Endodermal cell (in vitro differentiated cells): ENCODE measurements around the gene C1QTNF1. TPM values are rescaled to one million over a fixed set of nuclear protein-coding genes. Genes with fewer than 3 reads are reported as not detected.

ENCODE experiments used
- DNase-seq: peaks from one replicate; pipeline ENCODE4 v3.0.0-alpha.2; 2017
- H3K27ac ChIP-seq: 2 replicates; pipeline ENCODE4 v1.5.1; 2013; ENCODE audit warnings: mild to moderate bottlenecking, low read depth, low read length, moderate library complexity
- H3K27me3 ChIP-seq: 2 replicates; pipeline ENCODE4 v1.6.1; 2013; ENCODE audit warnings: mild to moderate bottlenecking, low read length, moderate library complexity; ENCODE audit not compliant: insufficient read depth, control insufficient read depth, poor library complexity, severe bottlenecking
- H3K36me3 ChIP-seq: 2 replicates; pipeline ENCODE4 v1.7.0; 2013; ENCODE audit warnings: mild to moderate bottlenecking, low read length, moderate library complexity; ENCODE audit not compliant: control insufficient read depth, insufficient read depth
- H3K4me1 ChIP-seq: one replicate; pipeline ENCODE4 v1.7.0; 2013; ENCODE audit warnings: low read length; ENCODE audit not compliant: control insufficient read depth, insufficient read depth
- H3K4me3 ChIP-seq: 2 replicates; pipeline ENCODE4 v1.5.1; 2013; ENCODE audit warnings: mild to moderate bottlenecking, low read length, moderate library complexity
- H3K9ac ChIP-seq: 2 replicates; pipeline ENCODE4 v1.6.1; 2013; ENCODE audit warnings: mild to moderate bottlenecking, low read length, moderate library complexity; ENCODE audit not compliant: poor library complexity, severe bottlenecking; ENCODE audit errors: extremely low read depth
- H3K9me3 ChIP-seq: 2 replicates; pipeline ENCODE4 v1.6.1; 2013; ENCODE audit warnings: mild to moderate bottlenecking, low read length, moderate library complexity; ENCODE audit not compliant: control insufficient read depth
- H3K27ac Mint-ChIP-seq: 2 replicates; pipeline ENCODE4 v1.8.0; 2020; ENCODE audit warnings: mixed read lengths
- H3K27me3 Mint-ChIP-seq: 2 replicates; pipeline ENCODE4 v1.8.0; 2021; ENCODE audit warnings: mild to moderate bottlenecking, mixed read lengths; ENCODE audit not compliant: insufficient read depth
- H3K36me3 Mint-ChIP-seq: 2 replicates; pipeline ENCODE4 v1.8.0; 2020; ENCODE audit warnings: low read depth, mixed read lengths
- H3K4me1 Mint-ChIP-seq: 2 replicates; pipeline ENCODE4 v1.8.0; 2020; ENCODE audit warnings: mixed read lengths
- H3K4me3 Mint-ChIP-seq: 2 replicates; pipeline ENCODE4 v1.8.0; 2020; ENCODE audit warnings: mild to moderate bottlenecking, moderate library complexity, mixed read lengths
- H3K9me3 Mint-ChIP-seq: 2 replicates; pipeline ENCODE4 v1.8.0; 2020; ENCODE audit warnings: mild to moderate bottlenecking, mixed read lengths
- WGBS, 2 experiments: methylation state at CpG; one replicate each; pipeline versions ENCODE4 v1.1.5 to v1.1.7; 2013; ENCODE audit warnings: missing lambda C conversion rate in 2 of 2, mixed read lengths in 1 of 2; ENCODE audit not compliant: insufficient coverage in 1 of 2, insufficient read length in 1 of 2; 5-methylcytosine and 5-hydroxymethylcytosine counted together
- total RNA-seq, 2 donors: library from RNA; stranded (reverse); fragmentation: NEBNext Ultra II Directional in 1 of 2; extraction: Animal tissue kit (Norgen Biotek cat#: 25700) in 1 of 2; gene quantifications; 2 replicates in 1 of 2; 3 replicates in 1 of 2; pipeline ENCODE4 v1.2.1, GENCODE V29; 2021
- TF ChIP-seq, protein P1 (sequence below): fragments of 200-600 bp; sonication (generic); conservative IDR thresholded peaks from 2 replicates; pipeline ENCODE4 v1.5.0; 2021; ENCODE audit warnings: antibody characterized with exemption, mild to moderate bottlenecking

Gene C1QTNF1
- total RNA-seq, 2 donors from 2014 or later, result 16.0 to 16.5 TPM

DNA sequence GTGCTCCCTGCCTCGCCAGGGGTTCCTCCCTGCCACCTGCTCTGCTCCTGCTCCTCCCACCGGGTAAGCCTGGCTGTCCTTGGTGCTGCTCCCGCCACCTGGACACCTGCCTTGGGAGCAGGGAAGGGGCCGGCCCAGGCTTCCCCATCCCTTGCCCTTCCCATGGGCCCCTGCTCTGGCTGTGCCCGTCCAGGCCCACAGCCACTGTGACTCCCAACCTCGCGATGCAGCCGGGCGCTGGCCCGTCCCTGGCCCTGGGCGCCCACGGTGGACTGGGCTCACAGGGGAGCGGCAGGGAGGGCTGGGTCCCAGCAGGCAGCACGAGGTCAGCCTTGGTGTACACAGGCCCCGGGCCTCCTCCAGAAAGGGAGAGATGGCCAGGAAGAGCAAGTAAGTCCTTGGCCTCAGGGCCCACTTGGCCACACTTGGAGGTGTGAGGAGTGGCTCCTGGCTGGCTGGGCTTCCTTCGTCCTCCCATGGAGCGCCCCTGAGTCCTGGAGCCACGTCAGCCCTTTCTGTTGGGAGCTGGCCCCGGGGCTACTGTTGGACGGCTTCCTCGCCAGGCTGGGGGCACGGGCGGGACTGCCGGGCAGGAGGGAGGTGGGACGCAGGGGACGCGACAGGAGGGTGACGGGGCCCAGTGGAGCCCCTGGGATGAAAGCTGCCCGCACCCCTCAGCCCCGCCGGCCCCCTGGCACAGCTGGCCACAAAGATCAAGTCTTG, 65.9 kb downstream of the C1QTNF1 start:
- TF ChIP-seq, protein P1, sequence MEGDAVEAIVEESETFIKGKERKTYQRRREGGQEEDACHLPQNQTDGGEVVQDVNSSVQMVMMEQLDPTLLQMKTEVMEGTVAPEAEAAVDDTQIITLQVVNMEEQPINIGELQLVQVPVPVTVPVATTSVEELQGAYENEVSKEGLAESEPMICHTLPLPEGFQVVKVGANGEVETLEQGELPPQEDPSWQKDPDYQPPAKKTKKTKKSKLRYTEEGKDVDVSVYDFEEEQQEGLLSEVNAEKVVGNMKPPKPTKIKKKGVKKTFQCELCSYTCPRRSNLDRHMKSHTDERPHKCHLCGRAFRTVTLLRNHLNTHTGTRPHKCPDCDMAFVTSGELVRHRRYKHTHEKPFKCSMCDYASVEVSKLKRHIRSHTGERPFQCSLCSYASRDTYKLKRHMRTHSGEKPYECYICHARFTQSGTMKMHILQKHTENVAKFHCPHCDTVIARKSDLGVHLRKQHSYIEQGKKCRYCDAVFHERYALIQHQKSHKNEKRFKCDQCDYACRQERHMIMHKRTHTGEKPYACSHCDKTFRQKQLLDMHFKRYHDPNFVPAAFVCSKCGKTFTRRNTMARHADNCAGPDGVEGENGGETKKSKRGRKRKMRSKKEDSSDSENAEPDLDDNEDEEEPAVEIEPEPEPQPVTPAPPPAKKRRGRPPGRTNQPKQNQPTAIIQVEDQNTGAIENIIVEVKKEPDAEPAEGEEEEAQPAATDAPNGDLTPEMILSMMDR, result no peak
- Mint-ChIP-seq H3K4me1 (peaks cover 3% of the 10 kb centered on the region), H3K36me3 (no peaks in the 10 kb centered on the region), H3K9me3 (no peaks in the 10 kb centered on the region), H3K4me3 (no peak overlapping the region), H3K27me3 (no peaks in the 10 kb centered on the region), H3K27ac (no peak overlapping the region)
- no peak for DNase-seq
- Histone ChIP-seq H3K9me3 (no peaks in the 10 kb centered on the region), H3K36me3 (no peaks in the 10 kb centered on the region), H3K27ac (no peak overlapping the region), H3K9ac (no peak overlapping the region), H3K4me3 (no peak overlapping the region), H3K27me3 (no peaks in the 10 kb centered on the region), H3K4me1 (no peaks in the 10 kb centered on the region)
- WGBS, 2 experiments, result 89 to 90% methylated on average over 17 to 31 of the region's 31 CpGs

DNA sequence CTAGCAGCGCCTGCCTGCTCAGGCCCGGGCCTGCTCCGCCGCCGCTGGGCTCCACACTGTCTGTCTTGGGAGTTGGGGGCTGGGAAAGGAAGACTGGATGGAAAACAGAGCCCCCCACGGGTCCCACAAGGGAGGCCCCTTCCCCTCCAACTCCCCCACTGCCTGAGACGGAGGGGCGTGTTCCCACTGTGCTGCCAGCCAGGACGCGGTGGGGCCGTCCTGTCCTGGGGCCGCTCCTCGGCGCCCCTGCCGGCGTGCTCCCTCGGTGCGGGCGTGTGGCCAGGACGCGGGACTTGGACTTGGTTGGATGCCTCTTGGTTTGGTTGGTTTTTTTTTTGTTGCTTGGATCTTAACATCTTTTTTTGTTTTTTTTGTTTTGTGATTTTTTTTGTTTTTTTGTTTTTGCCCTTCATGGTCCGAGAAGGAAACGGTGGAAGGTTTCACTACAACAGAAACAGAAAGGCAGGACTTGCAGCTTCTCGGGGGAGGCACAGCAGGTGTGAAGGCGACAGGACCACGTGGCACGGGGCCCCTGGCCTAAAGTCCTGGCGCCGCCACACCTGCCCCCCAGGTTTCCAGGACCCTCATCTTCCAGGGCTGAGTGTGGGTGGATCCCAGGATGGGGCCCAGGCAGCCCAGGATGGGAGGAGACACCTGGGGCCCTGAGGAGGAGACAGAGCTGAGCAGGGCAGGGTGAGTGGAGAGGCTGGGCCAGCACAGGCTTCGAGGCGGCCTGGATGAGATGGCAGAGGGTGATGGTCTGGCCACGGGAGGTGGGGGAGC, 66.7 kb downstream of the C1QTNF1 start:
- Mint-ChIP-seq H3K9me3 (no peaks in the 10 kb centered on the region), H3K4me1 (peaks cover 4% of the 10 kb centered on the region), H3K4me3 (no peak overlapping the region), H3K36me3 (no peaks in the 10 kb centered on the region), H3K27ac (no peak overlapping the region), H3K27me3 (no peaks in the 10 kb centered on the region)
- Histone ChIP-seq H3K27me3 (no peaks in the 10 kb centered on the region), H3K4me1 (no peaks in the 10 kb centered on the region), H3K27ac (no peak overlapping the region), H3K9ac (no peak overlapping the region), H3K36me3 (no peaks in the 10 kb centered on the region), H3K4me3 (no peak overlapping the region), H3K9me3 (no peaks in the 10 kb centered on the region)
- TF ChIP-seq, protein P1, result peak; percentile 47
- WGBS, 2 experiments, result 79 to 88% methylated on average over 16 to 31 of the region's 32 CpGs
- DNase-seq, result peak; percentile 84

DNA sequence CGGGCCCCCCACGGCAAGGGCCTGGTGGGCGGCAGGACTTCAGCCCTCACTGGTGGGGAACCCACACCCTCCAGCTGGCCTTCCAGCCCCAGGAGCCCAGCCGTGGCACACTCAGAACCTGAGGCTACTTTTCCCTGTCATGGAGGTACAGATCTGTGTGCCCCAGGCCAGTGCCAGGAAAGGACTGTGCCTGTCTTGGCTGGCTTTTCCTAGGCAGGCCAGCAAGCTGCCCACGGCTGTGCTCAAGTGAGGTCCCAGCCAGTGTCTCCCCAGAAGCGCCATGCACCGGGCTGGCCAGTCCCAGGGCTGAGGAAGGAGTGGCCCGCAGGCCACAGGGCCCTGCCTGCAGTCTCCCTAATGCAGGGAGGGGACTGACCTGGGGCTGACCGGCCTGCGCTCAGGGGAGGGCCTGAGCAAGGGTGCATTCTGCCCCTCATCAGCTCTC, 67.3 kb downstream of the C1QTNF1 start:
- no peaks in the 10 kb centered on the region for H3K27me3 Mint-ChIP-seq
- Histone ChIP-seq H3K9me3 (no peaks in the 10 kb centered on the region), H3K27ac (no peak overlapping the region), H3K36me3 (no peaks in the 10 kb centered on the region), H3K4me3 (no peak overlapping the region), H3K4me1 (no peaks in the 10 kb centered on the region), H3K9ac (no peak overlapping the region), H3K27me3 (no peaks in the 10 kb centered on the region)
- H3K36me3 Mint-ChIP-seq, result no peaks in the 10 kb centered on the region
- H3K4me1 Mint-ChIP-seq, result peaks cover 4% of the 10 kb centered on the region
- H3K27ac Mint-ChIP-seq, result no peak overlapping the region
- H3K4me3 Mint-ChIP-seq, result no peak overlapping the region
- no peak for DNase-seq
- WGBS, 2 experiments, result 89 to 90% methylated on average over 8 to 10 of the region's 10 CpGs
- TF ChIP-seq, protein P1, result no peak
- no peaks in the 10 kb centered on the region for H3K9me3 Mint-ChIP-seq
